GM18951 (cell line): ENCODE measurements around the gene FGF2.
"Not testable (repeated sequence)": the region's sequence is repeated elsewhere in the genome, so short reads cannot be mapped to it uniquely, and the experiment has no call there.

Experiments used
- POLR2A ChIP-seq: IDR thresholded peaks from 4 replicates; pipeline ENCODE4 v1.6.1; 2011; ENCODE audit warnings: mild to moderate bottlenecking; ENCODE audit not compliant: insufficient read length, insufficient read depth; ENCODE audit errors: extremely low read depth
- in situ Hi-C: fragments of 300-500 bp; cut with MboI; formaldehyde crosslinking; loops from one replicate; pipeline ENCODE4 v1.12.0; 2022; ENCODE audit warnings: low sequenced_read_pairs, mixed read lengths, inconsistent platforms; ENCODE audit not compliant: unreplicated experiment

FGF2 gene

DNA sequence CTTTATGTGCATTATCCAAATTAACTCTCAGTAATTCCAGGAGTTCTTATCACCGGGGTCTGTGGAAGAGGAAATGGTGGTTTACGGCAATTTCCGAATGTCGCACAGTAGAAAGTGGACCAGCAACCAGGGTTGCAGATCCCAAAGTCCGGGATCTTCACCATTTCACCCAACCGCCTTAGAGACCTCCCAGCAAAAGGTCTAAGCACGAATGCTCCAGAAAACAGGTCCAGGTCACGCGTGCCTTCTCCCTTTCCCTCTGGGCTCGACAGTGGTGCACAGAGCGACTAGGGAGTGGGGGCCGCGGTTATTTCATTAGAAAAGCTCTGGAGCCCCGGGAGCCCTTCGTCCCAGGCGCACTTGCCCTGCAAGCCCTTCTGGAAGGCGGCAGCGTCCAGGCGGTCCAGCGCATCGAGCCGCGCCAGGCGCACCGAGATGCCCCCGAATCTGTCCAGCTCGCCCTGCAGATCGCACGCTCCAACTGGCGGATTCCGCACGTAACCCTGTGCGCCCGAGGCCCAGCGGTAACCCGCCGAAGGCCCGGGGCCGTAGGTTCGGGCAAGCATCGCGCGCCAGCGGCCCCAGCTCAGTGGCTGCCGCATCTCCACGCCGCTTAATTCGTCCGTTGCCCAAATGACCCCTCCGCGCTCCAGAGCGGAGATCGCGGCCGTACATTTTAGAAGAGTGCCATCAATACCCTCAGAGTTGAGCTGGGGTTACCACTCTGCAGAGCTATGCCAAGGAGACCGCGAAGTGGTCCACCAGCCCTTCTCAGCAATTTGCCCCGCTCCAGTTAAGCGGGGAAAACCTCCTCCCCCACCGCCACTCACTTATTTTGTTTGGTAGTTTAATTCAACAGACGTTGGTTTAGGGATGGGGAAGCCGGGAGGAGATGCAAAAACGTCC, 95.6 kb downstream of the FGF2 start, which contains the start of gene NUDT6:
TSS of gene NUDT6 (minus strand) at position 627 of the 906 bp plus-strand sequence. CDS start at position 602, 25 bp downstream.
- TF ChIP-seq POLR2A: peak; percentile 58
- in situ Hi-C loops: loop anchor here (25.0 kb wide), 1 partner anchor 310 kb away; the partner anchor contains the start of gene IL21

GRCh38 chr4:122922877-122923511, 96.4 kb downstream of the FGF2 start:
- TF ChIP-seq POLR2A: peak; percentile 51
- in situ Hi-C loops: loop anchor here (25.0 kb wide), 1 partner anchor 311 kb away; the partner anchor contains the start of gene IL21

- TF ChIP-seq POLR2A: no peak
- in situ Hi-C loops: no loop called here
These were observed 102.3 kb downstream of the FGF2 start for GRCh38 chr4:122928930-122929329.

DNA sequence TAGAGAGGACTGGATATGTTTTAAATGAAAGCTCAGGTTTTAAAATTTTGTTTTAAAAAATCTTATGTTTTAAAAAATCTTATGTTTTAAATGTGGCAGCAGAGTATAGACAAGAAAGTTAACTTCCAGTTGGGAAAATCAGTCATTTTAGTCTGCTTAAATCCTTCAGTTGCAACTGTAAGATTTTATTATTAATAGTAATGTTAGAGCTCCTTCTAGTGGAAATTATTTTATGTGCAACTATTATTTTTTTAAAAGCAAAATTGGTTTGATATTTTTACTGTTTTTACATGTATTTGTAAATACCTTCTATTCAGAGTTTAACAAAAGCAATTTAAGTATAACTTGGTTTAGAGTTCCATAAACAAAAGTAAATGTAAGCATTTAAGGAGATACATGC, 104.2 kb downstream of the FGF2 start:
- TF ChIP-seq POLR2A: no peak
- in situ Hi-C loops: no loop called here

GRCh38 chr4:122932763-122933162, 106.1 kb downstream of the FGF2 start:
- in situ Hi-C loops: no loop called here
- no peak for TF ChIP-seq POLR2A

- in situ Hi-C loops: not testable (repeated sequence)
These were observed 118.5 kb downstream of the FGF2 start for GRCh38 chr4:122945136-122945535.

DNA sequence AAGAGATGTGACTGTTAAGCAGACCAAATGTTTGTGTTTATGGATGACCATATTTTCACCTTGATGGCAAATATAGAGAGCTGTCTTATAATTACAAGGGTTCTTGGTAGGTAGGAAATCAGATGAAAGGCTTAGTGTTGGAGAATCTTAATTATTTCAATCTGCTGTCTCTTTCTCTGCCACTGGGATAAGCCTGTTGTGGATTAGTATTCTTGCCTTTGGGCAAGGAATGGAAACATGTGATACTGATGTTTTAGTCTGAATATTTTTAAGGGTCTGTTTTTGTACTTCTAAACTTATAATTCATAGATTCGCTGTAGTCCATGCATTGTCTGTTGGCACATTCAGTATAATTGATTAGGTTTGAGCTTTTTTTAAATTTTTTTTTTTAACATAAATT, 119.5 kb downstream of the FGF2 start:
- in situ Hi-C loops: no loop called here
- no peak for TF ChIP-seq POLR2A
